IPS DF 6.9 (cell line): Measurements from ENCODE around the gene JAK1.

Experiments
- DNase-seq: peaks from one replicate; pipeline ENCODE4 v3.0.0-alpha.2; 2013; ENCODE audit warnings: low read depth, low spot score
- H3K27ac ChIP-seq: one replicate; pipeline ENCODE4 v1.5.1; 2013; ENCODE audit warnings: low read length, control low read depth
- H3K27me3 ChIP-seq: 2 replicates; pipeline ENCODE4 v1.6.1; 2013; ENCODE audit warnings: mild to moderate bottlenecking, low read length; ENCODE audit not compliant: control insufficient read depth, insufficient read depth
- H3K36me3 ChIP-seq: 2 replicates; pipeline ENCODE4 v1.6.1; 2013; ENCODE audit warnings: low read length; ENCODE audit not compliant: control insufficient read depth, insufficient read depth
- H3K4me1 ChIP-seq: 2 replicates; pipeline ENCODE4 v1.6.1; 2013; ENCODE audit warnings: low read length; ENCODE audit not compliant: control insufficient read depth, insufficient read depth
- H3K4me3 ChIP-seq: 2 replicates; pipeline ENCODE4 v1.5.1; 2013; ENCODE audit warnings: mild to moderate bottlenecking, low read length
- H3K9me3 ChIP-seq: 2 replicates; pipeline ENCODE4 v1.6.1; 2013; ENCODE audit warnings: low read length, inconsistent platforms; ENCODE audit not compliant: control insufficient read depth, insufficient read depth
- WGBS: extraction: QIAGEN DNeasy Blood & Tissue Kit; methylation state at CpG from one replicate; pipeline ENCODE4 v1.1.7; 2013; ENCODE audit warnings: mixed read lengths, missing lambda C conversion rate; ENCODE audit not compliant: insufficient read length, insufficient coverage; 5-methylcytosine and 5-hydroxymethylcytosine counted together

Gene JAK1

GRCh38 chr1:64979358-64979757 lies 13.0 kb upstream of the JAK1 start:
- H3K36me3 ChIP-seq = no peaks in the 10 kb centered on the region
- no peaks in the 10 kb centered on the region for H3K9me3 ChIP-seq
- no peak for DNase-seq
- H3K27ac ChIP-seq = no peak overlapping the region
- no peaks in the 10 kb centered on the region for H3K27me3 ChIP-seq
- H3K4me1 ChIP-seq = no peaks in the 10 kb centered on the region
- H3K4me3 ChIP-seq = no peak overlapping the region

GRCh38 chr1:64976361-64976760 lies 10.0 kb upstream of the JAK1 start:
- no peaks in the 10 kb centered on the region for H3K27me3 ChIP-seq
- H3K4me1 ChIP-seq = no peaks in the 10 kb centered on the region
- H3K27ac ChIP-seq = no peak overlapping the region
- no peaks in the 10 kb centered on the region for H3K9me3 ChIP-seq
- WGBS = no CpG with 5 or more reads among the region's 3 CpGs
- no peak for DNase-seq
- H3K4me3 ChIP-seq = no peak overlapping the region
- no peaks in the 10 kb centered on the region for H3K36me3 ChIP-seq

- Histone ChIP-seq H3K9me3 (no peaks in the 10 kb centered on the region), H3K27ac (no peak overlapping the region), H3K27me3 (no peaks in the 10 kb centered on the region), H3K4me1 (no peaks in the 10 kb centered on the region), H3K4me3 (no peak overlapping the region), H3K36me3 (no peaks in the 10 kb centered on the region)
- WGBS = no CpG with 5 or more reads among the region's 5 CpGs
- DNase-seq = no peak
Observed at GRCh38 chr1:64975740-64976139, 9.4 kb upstream of the JAK1 start.

- no peaks in the 10 kb centered on the region for H3K36me3 ChIP-seq
- DNase-seq = no peak
- no CpG with 5 or more reads among the region's 1 CpG for WGBS
- no peaks in the 10 kb centered on the region for H3K9me3 ChIP-seq
- H3K27me3 ChIP-seq = no peaks in the 10 kb centered on the region
- H3K4me3 ChIP-seq = no peak overlapping the region
- no peak overlapping the region for H3K27ac ChIP-seq
- no peaks in the 10 kb centered on the region for H3K4me1 ChIP-seq
Observed at GRCh38 chr1:64975127-64975526, 8.8 kb upstream of the JAK1 start.

GRCh38 chr1:64974288-64974825 lies 8.0 kb upstream of the JAK1 start:
- WGBS = no CpG with 5 or more reads among the region's 2 CpGs

GRCh38 chr1:64973061-64973647 lies 6.8 kb upstream of the JAK1 start:
- Histone ChIP-seq H3K27me3 (no peaks in the 10 kb centered on the region), H3K9me3 (no peaks in the 10 kb centered on the region), H3K36me3 (no peaks in the 10 kb centered on the region), H3K27ac (no peak overlapping the region), H3K4me3 (no peak overlapping the region), H3K4me1 (no peaks in the 10 kb centered on the region)
- DNase-seq = no peak
- no CpG with 5 or more reads among the region's 3 CpGs for WGBS

More at GRCh38 chr1:64974288-64974825, 8.0 kb upstream of the JAK1 start:
- no peaks in the 10 kb centered on the region for H3K4me1 ChIP-seq
- no peaks in the 10 kb centered on the region for H3K9me3 ChIP-seq
- H3K27me3 ChIP-seq = no peaks in the 10 kb centered on the region
- no peak overlapping the region for H3K27ac ChIP-seq
- no peak overlapping the region for H3K4me3 ChIP-seq
- DNase-seq = no peak
- no peaks in the 10 kb centered on the region for H3K36me3 ChIP-seq

GRCh38 chr1:64969305-64970046 lies 3.1 kb upstream of the JAK1 start:
- no peak for DNase-seq
- Histone ChIP-seq H3K27ac (no peak overlapping the region), H3K4me3 (no peak overlapping the region), H3K36me3 (no peaks in the 10 kb centered on the region), H3K9me3 (no peaks in the 10 kb centered on the region), H3K4me1 (no peaks in the 10 kb centered on the region), H3K27me3 (no peaks in the 10 kb centered on the region)
- no CpG with 5 or more reads among the region's 9 CpGs for WGBS

- H3K27me3 ChIP-seq = no peaks in the 10 kb centered on the region
- no peaks in the 10 kb centered on the region for H3K36me3 ChIP-seq
- H3K9me3 ChIP-seq = no peaks in the 10 kb centered on the region
- 100% methylated on average over 1 of the region's 6 CpGs for WGBS
- peaks cover 1% of the 10 kb centered on the region; the same call in 1 of the 2 replicates for H3K4me1 ChIP-seq
- no peak overlapping the region for H3K27ac ChIP-seq
- no peak overlapping the region for H3K4me3 ChIP-seq
- DNase-seq = no peak
Observed at GRCh38 chr1:64967381-64967780, 1.0 kb upstream of the JAK1 start.

GRCh38 chr1:64965366-64966157 lies 787 bp downstream of the JAK1 start:
- no CpG with 5 or more reads among the region's 52 CpGs for whole genome bisulfite sequencing
- peaks cover 1% of the 10 kb centered on the region; the same call in 1 of the 2 replicates for H3K4me1 ChIP-seq
- H3K4me3 ChIP-seq = peak overlapping the region; percentile 70
- H3K27ac ChIP-seq = no peak overlapping the region
- H3K9me3 ChIP-seq = no peaks in the 10 kb centered on the region
- no peaks in the 10 kb centered on the region for H3K36me3 ChIP-seq
- DNase-seq = no peak
- H3K27me3 ChIP-seq = no peaks in the 10 kb centered on the region

- no peak overlapping the region for H3K4me3 ChIP-seq
- H3K27ac ChIP-seq = no peak overlapping the region
- no peaks in the 10 kb centered on the region for H3K36me3 ChIP-seq
- no peaks in the 10 kb centered on the region for H3K27me3 ChIP-seq
- no peak for DNase-seq
- H3K9me3 ChIP-seq = no peaks in the 10 kb centered on the region
- peaks cover 1% of the 10 kb centered on the region; the same call in 1 of the 2 replicates for H3K4me1 ChIP-seq
- WGBS = no CpG with 5 or more reads among the region's 5 CpGs
Observed at GRCh38 chr1:64963466-64963865, 2.9 kb downstream of the JAK1 start.
